ENCODE results near the gene PYY. TPM values are rescaled to one million over a fixed set of nuclear protein-coding genes. Genes with fewer than 3 reads are reported as not detected.
A peak's percentile ranks its signal among the peaks of the same experiment; 100 is the strongest.

The PYY gene
- total RNA-seq, 4 donors from 2014 or later, result 2.0 TPM; not detected in 3

GRCh38 chr17:43952724-43953666, 745 bp downstream of the PYY start:
- WGBS, 2 donors, result 5 to 7% methylated on average over 51 to 63 of the region's 82 CpGs
- Histone ChIP-seq H3K9me3 (no peaks in the 10 kb centered on the region), H3K36me3 (no peaks in the 10 kb centered on the region), H3K4me1 (peaks cover 0 to 18% (median 0%) of the 10 kb centered on the region in 4 donors), H3K27me3 (peaks cover 0 to 80% of the 10 kb centered on the region in 2 donors), H3K27ac (no peak overlapping the region), H3K4me3 (peak overlapping the region in 1 of 4 donors; percentile 4)
- DNase-seq (ENCODE audit: low spot score in 2 of 2), result no peak
- TF ChIP-seq POLR2A (IDR thresholded peaks at IDR 0.05) (no peak), CTCF (IDR thresholded peaks at IDR 0.05) (no peak), EP300 (IDR thresholded peaks at IDR 0.05) (no peak)

DNA sequence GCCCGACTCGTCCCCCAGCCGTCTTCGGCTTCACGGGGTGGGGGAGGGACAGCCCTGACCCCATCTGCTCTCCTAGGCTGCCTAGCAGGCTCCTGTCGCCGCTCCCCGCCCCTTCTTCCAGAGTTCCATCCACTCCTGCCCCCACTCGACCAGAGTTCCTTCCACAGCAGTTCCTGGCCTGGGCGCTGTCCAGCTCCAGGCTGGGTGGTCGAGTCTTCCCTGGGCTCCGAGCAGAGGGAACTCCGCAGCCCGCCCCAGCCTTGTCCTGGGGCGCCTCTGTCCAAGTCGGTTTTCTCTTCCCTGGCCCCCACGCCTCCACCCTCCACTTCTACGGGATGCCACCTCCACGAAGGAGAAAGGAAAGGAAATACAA, 1.4 kb downstream of the PYY start:
- Histone ChIP-seq H3K9me3 (no peaks in the 10 kb centered on the region), H3K36me3 (no peaks in the 10 kb centered on the region), H3K4me1 (peaks cover 0 to 18% (median 0%) of the 10 kb centered on the region in 4 donors), H3K27ac (no peak overlapping the region), H3K27me3 (peaks cover 0 to 80% of the 10 kb centered on the region in 2 donors), H3K4me3 (peak overlapping the region in 1 of 4 donors; percentile 4)
- 8 to 10% methylated on average over 19 of the region's 19 CpGs for WGBS, 2 donors
- no peak for DNase-seq (ENCODE audit: low spot score in 2 of 2)
- TF ChIP-seq POLR2A (IDR thresholded peaks at IDR 0.05) (no peak), CTCF (IDR thresholded peaks at IDR 0.05) (no peak), EP300 (IDR thresholded peaks at IDR 0.05) (no peak)

- no peak overlapping the region for H3K27ac ChIP-seq
- H3K36me3 ChIP-seq, result no peaks in the 10 kb centered on the region
- no peak overlapping the region for H3K4me3 ChIP-seq
- H3K27me3 ChIP-seq, result peaks cover 0 to 77% of the 10 kb centered on the region in 2 donors
- TF ChIP-seq POLR2A (IDR thresholded peaks at IDR 0.05) (no peak), EP300 (IDR thresholded peaks at IDR 0.05) (no peak), CTCF (IDR thresholded peaks at IDR 0.05) (no peak)
- DNase-seq (ENCODE audit: low spot score in 2 of 2), result no peak
- H3K9me3 ChIP-seq, result no peaks in the 10 kb centered on the region
- 59 to 64% methylated on average over 4 of the region's 4 CpGs for WGBS, 2 donors
- peaks cover 0 to 18% (median 0%) of the 10 kb centered on the region in 4 donors for H3K4me1 ChIP-seq
Measured at GRCh38 chr17:43951750-43952149, 2.0 kb downstream of the PYY start.

GRCh38 chr17:43950554-43950953, 3.2 kb downstream of the PYY start:
- Histone ChIP-seq H3K4me1 (peaks cover 0 to 18% (median 0%) of the 10 kb centered on the region in 4 donors), H3K27ac (no peak overlapping the region), H3K9me3 (no peaks in the 10 kb centered on the region), H3K4me3 (no peak overlapping the region), H3K36me3 (no peaks in the 10 kb centered on the region), H3K27me3 (peaks cover 0 to 74% of the 10 kb centered on the region in 2 donors)
- DNase-seq (ENCODE audit: low spot score in 2 of 2), result no peak
- no peak for TF ChIP-seq POLR2A (IDR thresholded peaks at IDR 0.05)
- no peak for TF ChIP-seq EP300 (IDR thresholded peaks at IDR 0.05)
- no peak for TF ChIP-seq CTCF (IDR thresholded peaks at IDR 0.05)
- 83 to 86% methylated on average over 2 of the region's 2 CpGs for WGBS, 2 donors

GRCh38 chr17:43949781-43950180, 4.0 kb downstream of the PYY start:
- Histone ChIP-seq H3K9me3 (no peaks in the 10 kb centered on the region), H3K4me1 (peaks cover 0 to 18% (median 0%) of the 10 kb centered on the region in 4 donors), H3K27me3 (peaks cover 0 to 68% of the 10 kb centered on the region in 2 donors), H3K4me3 (no peak overlapping the region), H3K36me3 (no peaks in the 10 kb centered on the region), H3K27ac (no peak overlapping the region)
- DNase-seq (ENCODE audit: low spot score in 2 of 2), result no peak
- 56 to 61% methylated on average over 4 of the region's 4 CpGs for WGBS, 2 donors
- TF ChIP-seq CTCF (IDR thresholded peaks at IDR 0.05), result no peak
- no peak for TF ChIP-seq EP300 (IDR thresholded peaks at IDR 0.05)
- no peak for TF ChIP-seq POLR2A (IDR thresholded peaks at IDR 0.05)

All from tibial nerve (tissue), 4 donors.